ENCODE measurements around the gene SLC4A5. TPM values are rescaled to one million over a fixed set of nuclear protein-coding genes. Genes with fewer than 3 reads are reported as not detected.
"Not testable (repeated sequence)": the region's sequence is repeated elsewhere in the genome, so short reads cannot be mapped to it uniquely, and the experiment has no call there.

Gene SLC4A5
- total RNA-seq, 4 donors from 2014 or later, result 0.62 to 2.3 (median 1.2) TPM

DNA sequence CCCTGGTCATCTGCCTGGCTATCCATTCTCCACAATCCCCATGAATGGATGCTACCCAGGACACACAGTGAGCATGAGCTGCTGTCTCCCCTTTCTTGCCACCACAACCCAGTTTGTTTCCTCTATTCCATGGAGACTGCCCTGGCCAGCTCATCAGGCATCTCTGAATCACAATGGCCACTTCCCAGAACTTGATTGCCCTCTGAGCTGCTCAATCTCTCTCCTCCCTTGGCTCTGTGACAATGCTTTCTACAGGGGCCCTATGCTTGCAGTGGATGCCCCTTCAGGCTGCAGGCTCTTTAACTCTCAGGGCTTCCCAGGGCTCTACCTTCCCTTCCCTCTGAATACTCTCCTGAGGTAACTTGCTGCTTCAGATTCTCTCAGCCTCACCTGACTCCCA is 14.4 kb upstream of the SLC4A5 start:
- no peak overlapping the region for H3K27ac ChIP-seq
- TF ChIP-seq, protein P1, sequence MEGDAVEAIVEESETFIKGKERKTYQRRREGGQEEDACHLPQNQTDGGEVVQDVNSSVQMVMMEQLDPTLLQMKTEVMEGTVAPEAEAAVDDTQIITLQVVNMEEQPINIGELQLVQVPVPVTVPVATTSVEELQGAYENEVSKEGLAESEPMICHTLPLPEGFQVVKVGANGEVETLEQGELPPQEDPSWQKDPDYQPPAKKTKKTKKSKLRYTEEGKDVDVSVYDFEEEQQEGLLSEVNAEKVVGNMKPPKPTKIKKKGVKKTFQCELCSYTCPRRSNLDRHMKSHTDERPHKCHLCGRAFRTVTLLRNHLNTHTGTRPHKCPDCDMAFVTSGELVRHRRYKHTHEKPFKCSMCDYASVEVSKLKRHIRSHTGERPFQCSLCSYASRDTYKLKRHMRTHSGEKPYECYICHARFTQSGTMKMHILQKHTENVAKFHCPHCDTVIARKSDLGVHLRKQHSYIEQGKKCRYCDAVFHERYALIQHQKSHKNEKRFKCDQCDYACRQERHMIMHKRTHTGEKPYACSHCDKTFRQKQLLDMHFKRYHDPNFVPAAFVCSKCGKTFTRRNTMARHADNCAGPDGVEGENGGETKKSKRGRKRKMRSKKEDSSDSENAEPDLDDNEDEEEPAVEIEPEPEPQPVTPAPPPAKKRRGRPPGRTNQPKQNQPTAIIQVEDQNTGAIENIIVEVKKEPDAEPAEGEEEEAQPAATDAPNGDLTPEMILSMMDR (IDR thresholded peaks at IDR 0.05), result no peak
- TF ChIP-seq POLR2A (IDR thresholded peaks at IDR 0.05), result no peak
- no peaks in the 10 kb centered on the region for H3K9me3 ChIP-seq
- H3K27me3 ChIP-seq, result no peaks in the 10 kb centered on the region
- no peak overlapping the region for H3K4me3 ChIP-seq
- DNase-seq, result no peak
- peaks cover 22 to 93% (median 23%) of the 10 kb centered on the region in 3 donors for H3K36me3 ChIP-seq
- intact Hi-C loops (cut with DNase I), result no loop called here
- no peaks in the 10 kb centered on the region for H3K4me1 ChIP-seq

DNA sequence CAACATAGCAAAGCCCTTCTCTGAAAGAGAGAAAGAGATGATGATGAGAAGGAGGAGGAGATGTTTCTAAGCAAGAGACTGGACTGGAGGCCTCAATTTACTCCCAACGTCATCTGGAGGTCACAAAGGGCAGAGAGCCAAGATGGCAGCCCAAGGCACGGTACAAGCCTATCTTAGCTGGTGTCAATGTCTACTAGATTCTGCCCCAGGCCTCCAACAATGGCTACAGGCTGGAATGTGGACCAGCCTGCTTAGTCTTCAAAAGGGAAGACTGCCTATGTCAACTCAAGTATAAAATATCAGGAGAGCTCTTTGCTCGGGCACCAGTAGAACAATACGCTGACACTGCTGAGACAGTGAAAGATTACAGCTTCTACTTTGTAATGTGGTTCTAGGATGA is 6.7 kb upstream of the SLC4A5 start:
- Histone ChIP-seq H3K4me3 (no peak overlapping the region), H3K36me3 (peaks cover 0 to 16% (median 0%) of the 10 kb centered on the region in 3 donors), H3K4me1 (no peaks in the 10 kb centered on the region), H3K27ac (no peak overlapping the region), H3K27me3 (no peaks in the 10 kb centered on the region), H3K9me3 (no peaks in the 10 kb centered on the region)
- no peak for DNase-seq
- WGBS, 2 donors, result 86% methylated on average over 3 to 4 of the region's 4 CpGs
- TF ChIP-seq POLR2A (IDR thresholded peaks at IDR 0.05), result no peak
- TF ChIP-seq, protein P1 (IDR thresholded peaks at IDR 0.05), result no peak
- intact Hi-C loops (cut with DNase I), result no loop called here

DNA sequence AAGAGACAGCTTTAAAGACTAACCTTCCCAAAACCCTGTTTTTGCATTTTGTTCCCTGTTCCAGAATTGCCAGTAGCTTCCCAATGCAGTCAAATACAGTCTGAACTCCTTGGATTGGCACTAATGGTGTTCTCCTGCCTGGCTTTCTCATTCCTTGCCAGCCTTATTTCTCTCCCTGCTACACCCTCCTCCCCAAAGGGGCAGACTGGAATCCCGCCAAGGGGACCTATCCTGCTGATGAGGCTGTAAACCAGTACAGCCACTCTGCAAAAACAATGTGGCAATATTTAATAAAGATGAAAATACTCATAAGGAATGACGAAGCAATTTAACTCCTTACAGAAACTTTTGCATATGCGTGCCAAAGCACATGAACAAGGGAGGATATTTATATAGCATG is 4.5 kb upstream of the SLC4A5 start:
- Histone ChIP-seq H3K27me3 (no peaks in the 10 kb centered on the region), H3K9me3 (no peaks in the 10 kb centered on the region), H3K4me3 (no peak overlapping the region), H3K36me3 (no peaks in the 10 kb centered on the region), H3K4me1 (no peaks in the 10 kb centered on the region), H3K27ac (no peak overlapping the region)
- DNase-seq, result no peak
- intact Hi-C loops (cut with DNase I), result no loop called here
- 83 to 91% methylated on average over 3 of the region's 3 CpGs for WGBS, 2 donors
- TF ChIP-seq, protein P1 (IDR thresholded peaks at IDR 0.05), result no peak
- TF ChIP-seq POLR2A (IDR thresholded peaks at IDR 0.05), result no peak

DNA sequence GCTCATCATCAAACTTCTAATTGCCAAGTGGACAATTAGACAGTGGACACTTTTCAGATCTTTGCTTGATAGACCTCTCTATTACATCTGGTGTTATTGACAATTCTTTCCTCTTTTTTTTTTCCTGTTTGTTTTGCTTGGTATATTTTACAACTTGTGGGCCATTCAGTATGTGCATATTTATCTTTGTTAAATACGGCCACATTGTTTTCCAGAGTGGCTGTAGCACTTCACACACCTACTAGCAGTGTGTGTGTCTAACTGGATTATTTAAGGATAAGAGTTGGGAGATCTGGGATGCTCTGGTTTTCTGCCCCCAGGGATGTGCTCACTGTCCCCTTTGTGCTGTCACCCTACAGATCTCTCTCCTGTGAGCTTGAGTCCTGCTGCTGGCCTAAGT is 4.1 kb upstream of the SLC4A5 start:
- intact Hi-C loops (cut with DNase I), result no loop called here
- DNase-seq, result no peak
- WGBS, 2 donors, result 90 to 100% methylated on average over 1 of the region's 1 CpG

DNA sequence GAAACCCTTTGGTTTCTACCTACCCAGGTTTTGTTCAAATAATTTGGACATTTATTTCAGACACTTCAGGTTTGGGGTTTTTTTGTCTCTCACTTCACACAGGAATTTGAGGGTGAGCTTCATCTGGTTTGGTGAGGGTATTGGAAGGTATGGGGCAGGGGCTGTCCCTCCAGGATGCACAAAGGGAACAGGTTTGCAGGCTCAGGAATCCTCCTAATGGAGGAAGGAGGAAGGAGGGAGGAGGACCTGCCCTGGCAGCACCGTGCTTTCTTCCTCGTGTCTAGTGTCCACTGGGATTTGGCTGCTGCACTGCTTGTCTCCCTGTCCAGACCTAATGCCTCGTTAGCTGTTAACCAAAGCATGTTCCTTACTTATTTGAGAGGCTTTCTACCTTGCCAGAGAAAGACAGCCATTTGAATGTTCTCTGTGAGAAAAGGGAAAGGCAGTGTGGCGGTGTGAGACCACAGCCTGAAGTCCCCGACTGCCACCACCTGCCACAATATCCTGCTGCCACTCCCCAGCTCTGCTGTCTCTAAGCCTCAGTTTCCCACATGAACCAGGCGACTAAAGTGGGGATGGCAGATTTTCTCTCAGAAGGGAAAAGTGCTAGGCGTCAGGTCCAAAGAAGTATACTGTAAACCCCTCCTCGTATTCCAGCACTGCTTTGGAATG is 2.2 kb upstream of the SLC4A5 start:
- TF ChIP-seq, protein P1 (IDR thresholded peaks at IDR 0.05), result no peak
- no peak for TF ChIP-seq POLR2A (IDR thresholded peaks at IDR 0.05)
- Histone ChIP-seq H3K4me3 (no peak overlapping the region), H3K9me3 (no peaks in the 10 kb centered on the region), H3K27me3 (no peaks in the 10 kb centered on the region), H3K36me3 (no peaks in the 10 kb centered on the region), H3K27ac (no peak overlapping the region), H3K4me1 (no peaks in the 10 kb centered on the region)
- intact Hi-C loops (cut with DNase I), result no loop called here
- 67 to 83% methylated on average over 6 to 8 of the region's 8 CpGs for WGBS, 2 donors
- DNase-seq, result no peak

More for the DNA sequence above, 4.1 kb upstream of the SLC4A5 start:
- Histone ChIP-seq H3K9me3 (no peaks in the 10 kb centered on the region), H3K36me3 (no peaks in the 10 kb centered on the region), H3K27ac (no peak overlapping the region), H3K4me1 (no peaks in the 10 kb centered on the region), H3K4me3 (no peak overlapping the region), H3K27me3 (no peaks in the 10 kb centered on the region)
- TF ChIP-seq, protein P1 (IDR thresholded peaks at IDR 0.05), result no peak
- no peak for TF ChIP-seq POLR2A (IDR thresholded peaks at IDR 0.05)

DNA sequence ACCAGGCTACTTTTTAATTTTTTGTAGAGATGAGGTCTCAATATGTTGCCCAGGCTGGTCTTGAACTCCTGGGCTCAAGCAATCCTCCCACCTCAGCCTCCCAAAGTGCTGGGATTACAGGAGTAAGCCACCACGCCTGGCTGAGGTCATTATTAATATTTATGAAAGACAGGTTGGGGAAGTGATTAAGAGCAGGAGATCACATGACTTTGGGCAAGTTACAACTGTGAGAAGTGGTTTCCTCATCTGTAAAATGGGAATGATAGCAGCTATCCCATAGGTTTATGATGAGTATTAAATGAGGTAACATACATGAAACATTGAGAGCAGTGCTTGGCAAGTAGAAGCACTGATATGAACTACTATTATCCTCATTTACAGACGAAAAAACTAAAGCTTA is 7.0 kb downstream of the SLC4A5 start:
- WGBS, 2 donors, result 57 to 67% methylated on average over 2 of the region's 2 CpGs
- H3K27me3 ChIP-seq; H3K9me3 ChIP-seq; H3K27ac ChIP-seq; DNase-seq; H3K4me1 ChIP-seq; H3K4me3 ChIP-seq; intact Hi-C loops (cut with DNase I): not testable (repeated sequence)
- peaks cover 0 to 14% (median 0%) of the 10 kb centered on the region in 3 donors for H3K36me3 ChIP-seq

Data from esophagus squamous epithelium (tissue), 5 donors.